NCI-H748 (cell line): ENCODE data around the gene HLA-DMA.

Experiments used
- DNase-seq: peaks from one replicate; lab custom pipeline; 2025; ENCODE audit not compliant: unreplicated experiment; lab: John Stamatoyannopoulos, UW

HLA-DMA gene

GRCh38 chr6:32974541-32975308 lies 21.8 kb upstream of the HLA-DMA start:
- no peak for DNase-seq

GRCh38 chr6:32974016-32974333 lies 21.1 kb upstream of the HLA-DMA start:
- DNase-seq = peak; percentile 37

GRCh38 chr6:32973144-32974015 lies 20.5 kb upstream of the HLA-DMA start:
- peak; percentile 90 for DNase-seq

GRCh38 chr6:32972353-32973143 lies 19.7 kb upstream of the HLA-DMA start:
- DNase-seq = peak; percentile 86

- peak; percentile 100 for DNase-seq
Observed at GRCh38 chr6:32971581-32972352, 18.9 kb upstream of the HLA-DMA start.

GRCh38 chr6:32971242-32971580 lies 18.3 kb upstream of the HLA-DMA start:
- no peak for DNase-seq

- peak; percentile 89 for DNase-seq
Observed at GRCh38 chr6:32970413-32971241, 17.7 kb upstream of the HLA-DMA start.

GRCh38 chr6:32969685-32970412 lies 17.0 kb upstream of the HLA-DMA start:
- peak; percentile 81 for DNase-seq

GRCh38 chr6:32968867-32969684 lies 16.2 kb upstream of the HLA-DMA start:
- DNase-seq = peak; percentile 89

GRCh38 chr6:32968093-32968866 lies 15.4 kb upstream of the HLA-DMA start, which contains the start of gene BRD2:
Gene BRD2, plus strand, starts transcription at chr6:32968594. Its CDS starts 4,305 bp downstream, at chr6:32972899.
- DNase-seq = peak; percentile 97

- DNase-seq = peak; percentile 80
Observed at GRCh38 chr6:32967151-32968091, 14.5 kb upstream of the HLA-DMA start.

GRCh38 chr6:32964776-32965175 lies 11.9 kb upstream of the HLA-DMA start:
- no peak for DNase-seq

GRCh38 chr6:32963866-32964265 lies 11.0 kb upstream of the HLA-DMA start:
- no peak for DNase-seq

GRCh38 chr6:32962213-32962826 lies 9.4 kb upstream of the HLA-DMA start:
- DNase-seq = no peak

GRCh38 chr6:32960563-32960962 lies 7.7 kb upstream of the HLA-DMA start:
- no peak for DNase-seq

GRCh38 chr6:32956176-32956575 lies 3.3 kb upstream of the HLA-DMA start:
- no peak for DNase-seq
